ENCODE measurements around the gene CEMP1. TPM values are rescaled to one million over a fixed set of nuclear protein-coding genes. Genes with fewer than 3 reads are reported as not detected.

Gene CEMP1
- total RNA-seq, 2 donors from 2014 or later = 0.52 to 1.3 TPM

- H3K4me3 ChIP-seq = no peak overlapping the region
- no peaks in the 10 kb centered on the region for H3K9me3 ChIP-seq
- ATAC-seq = no peak
- peaks cover 27% of the 10 kb centered on the region for H3K4me1 ChIP-seq
- 52 to 60% methylated on average over 10 to 13 of the region's 13 CpGs for WGBS, 2 donors
- no peak for TF ChIP-seq POLR2A (IDR thresholded peaks at IDR 0.05)
- TF ChIP-seq CTCF (IDR thresholded peaks at IDR 0.05) = no peak
- no peaks in the 10 kb centered on the region for H3K27me3 ChIP-seq
- intact Hi-C loops (cut with DNase I) = loop anchor here (10.0 kb wide), 1 partner anchor 57 kb away; no protein-coding TSS in a partner anchor
- peak overlapping the region in 3 of 4 donors; percentile 21 to 49 (median 44) for H3K27ac ChIP-seq
- H3K36me3 ChIP-seq (replicated peaks in 1 of 2; ENCODE audit: insufficient read depth in 1 of 2, low read depth in 2 of 2) = peaks cover 0 to 1% of the 10 kb centered on the region in 2 donors
- DNase-seq = peak in 1 of 4 donors; percentile 13
These were observed 38.9 kb downstream of the CEMP1 start for GRCh38 chr16:2492292-2492691.

- DNase-seq (peak in 1 of 4 donors; percentile 10), ATAC-seq (no peak)
- Histone ChIP-seq H3K36me3 (replicated peaks in 1 of 2; ENCODE audit: insufficient read depth in 1 of 2, low read depth in 2 of 2) (no peaks in the 10 kb centered on the region), H3K4me1 (peaks cover 38% of the 10 kb centered on the region), H3K27me3 (no peaks in the 10 kb centered on the region), H3K27ac (no peak overlapping the region), H3K9me3 (no peaks in the 10 kb centered on the region), H3K4me3 (no peak overlapping the region)
- WGBS, 2 donors = 79 to 81% methylated on average over 9 to 22 of the region's 23 CpGs
- no peak for TF ChIP-seq POLR2A (IDR thresholded peaks at IDR 0.05)
- no peak for TF ChIP-seq CTCF (IDR thresholded peaks at IDR 0.05)
- intact Hi-C loops (cut with DNase I) = loop anchor here (10.0 kb wide), 1 partner anchor 56 kb away; no protein-coding TSS in a partner anchor
These were observed 40.8 kb downstream of the CEMP1 start for GRCh38 chr16:2490190-2491105.

GRCh38 chr16:2489581-2489980 lies 41.6 kb downstream of the CEMP1 start:
- ATAC-seq = no peak
- intact Hi-C loops (cut with DNase I) = no loop called here
- no peaks in the 10 kb centered on the region for H3K27me3 ChIP-seq
- WGBS, 2 donors = 91 to 92% methylated on average over 3 to 16 of the region's 16 CpGs
- no peaks in the 10 kb centered on the region for H3K9me3 ChIP-seq
- H3K4me1 ChIP-seq = peaks cover 45% of the 10 kb centered on the region
- TF ChIP-seq POLR2A (IDR thresholded peaks at IDR 0.05) = no peak
- no peak overlapping the region for H3K27ac ChIP-seq
- no peak overlapping the region for H3K4me3 ChIP-seq
- DNase-seq = peak in 1 of 4 donors; percentile 10
- H3K36me3 ChIP-seq (replicated peaks in 1 of 2; ENCODE audit: insufficient read depth in 1 of 2, low read depth in 2 of 2) = no peaks in the 10 kb centered on the region

GRCh38 chr16:2487903-2488531 lies 43.2 kb downstream of the CEMP1 start:
- H3K36me3 ChIP-seq (replicated peaks in 1 of 2; ENCODE audit: insufficient read depth in 1 of 2, low read depth in 2 of 2) = no peaks in the 10 kb centered on the region
- no peaks in the 10 kb centered on the region for H3K9me3 ChIP-seq
- intact Hi-C loops (cut with DNase I) = no loop called here
- DNase-seq (peak in 1 of 4 donors; percentile 9), ATAC-seq (no peak)
- no peaks in the 10 kb centered on the region for H3K27me3 ChIP-seq
- TF ChIP-seq CTCF (IDR thresholded peaks at IDR 0.05) (no peak), POLR2A (IDR thresholded peaks at IDR 0.05) (no peak)
- no peak overlapping the region for H3K4me3 ChIP-seq
- WGBS, 2 donors = 60 to 85% methylated on average over 12 to 15 of the region's 15 CpGs
- H3K27ac ChIP-seq = peak overlapping the region in 2 of 4 donors; percentile 46 to 72
- peaks cover 60% of the 10 kb centered on the region for H3K4me1 ChIP-seq

- H3K4me3 ChIP-seq = no peak overlapping the region
- H3K27ac ChIP-seq = peak overlapping the region in 3 of 4 donors; percentile 27 to 72 (median 46)
- DNase-seq (peak in 1 of 4 donors; percentile 10), ATAC-seq (no peak)
- no peaks in the 10 kb centered on the region for H3K9me3 ChIP-seq
- WGBS, 2 donors = 51 to 63% methylated on average over 8 of the region's 8 CpGs
- intact Hi-C loops (cut with DNase I) = no loop called here
- no peaks in the 10 kb centered on the region for H3K36me3 ChIP-seq (replicated peaks in 1 of 2; ENCODE audit: insufficient read depth in 1 of 2, low read depth in 2 of 2)
- H3K27me3 ChIP-seq = no peaks in the 10 kb centered on the region
- H3K4me1 ChIP-seq = peaks cover 60% of the 10 kb centered on the region
- no peak for TF ChIP-seq POLR2A (IDR thresholded peaks at IDR 0.05)
- no peak for TF ChIP-seq CTCF (IDR thresholded peaks at IDR 0.05)
These were observed 43.7 kb downstream of the CEMP1 start for GRCh38 chr16:2487517-2487842.

All from body of pancreas (tissue), 4 donors.